IMR-90 (cell line): ENCODE results near the gene CSTB. TPM values are rescaled to one million over a fixed set of nuclear protein-coding genes. Genes with fewer than 3 reads are reported as not detected.

Source experiments
- ATAC-seq: fragments of 200-7000 bp; cut with Tn5 transposase; 2 replicates; pipeline ENCODE4 v1.9.1; 2020; ENCODE audit warnings: low read depth, mild to moderate bottlenecking, moderate library complexity
- BruUV-seq: library from RNA; stranded (reverse); fragments of 400-500 nt; replicated peaks from 2 replicates; lab custom pipeline; 2021; lab: Mats Ljungman, UMichigan
- CTCF ChIA-PET: fragments of 300-600 bp; formaldehyde crosslinking; extraction: SDS; loops from one replicate; lab custom pipeline; 2021; ENCODE audit warnings: antibody characterized with exemption; lab: Yijun Ruan, JAX
- POLR2A ChIA-PET: fragments of 300-600 bp; sonication (Branson Sonifier 250); formaldehyde crosslinking; loops from one replicate; lab custom pipeline; 2022; ENCODE audit warnings: antibody characterized with exemption; ENCODE audit not compliant: unreplicated experiment; lab: Charles Lee
- DNase-seq: peaks from one replicate; pipeline ENCODE4 v3.0.0; 2013
- H2AFZ ChIP-seq: replicated peaks from 2 replicates; pipeline ENCODE3; 2013; ENCODE audit warnings: low read length, mild to moderate bottlenecking; ENCODE audit not compliant: poor library complexity
- H2AK5ac ChIP-seq: 2 replicates; pipeline ENCODE4 v1.6.1; 2013; ENCODE audit warnings: low read depth, low read length, inconsistent platforms
- H2AK9ac ChIP-seq: replicated peaks from 2 replicates; pipeline ENCODE3; 2013; ENCODE audit warnings: mild to moderate bottlenecking, low read depth, low read length, moderate library complexity; ENCODE audit not compliant: poor library complexity
- H2BK120ac ChIP-seq: 2 replicates; pipeline ENCODE4 v1.6.1; 2013; ENCODE audit warnings: low read depth, low read length, inconsistent platforms
- H2BK15ac ChIP-seq: 3 replicates; pipeline ENCODE4 v1.6.1; 2013; ENCODE audit warnings: low read depth, low read length, inconsistent platforms
- H2BK20ac ChIP-seq: 2 replicates; pipeline ENCODE4 v1.6.1; 2013; ENCODE audit warnings: low read depth, mild to moderate bottlenecking, inconsistent platforms, low read length, moderate library complexity
- H2BK5ac ChIP-seq: 2 replicates; pipeline ENCODE4 v1.6.1; 2013; ENCODE audit warnings: mild to moderate bottlenecking, low read depth, low read length, inconsistent platforms; ENCODE audit not compliant: poor library complexity, severe bottlenecking
- H3K14ac ChIP-seq: replicated peaks from 2 replicates; pipeline ENCODE4 v1.6.1; 2013; ENCODE audit warnings: low read depth, low read length, inconsistent platforms
- H3K18ac ChIP-seq: 2 replicates; pipeline ENCODE4 v1.6.1; 2013; ENCODE audit warnings: low read depth, low read length, control low read depth
- H3K23ac ChIP-seq: 2 replicates; pipeline ENCODE4 v1.6.1; 2013; ENCODE audit warnings: low read depth, low read length, inconsistent platforms
- H3K27ac ChIP-seq: 2 replicates; pipeline ENCODE4 v1.5.1; 2013; ENCODE audit warnings: mild to moderate bottlenecking, control low read depth, low read length; ENCODE audit not compliant: insufficient read depth
- H3K27me3 ChIP-seq: 2 replicates; pipeline ENCODE4 v1.6.1; 2013; ENCODE audit warnings: low read length; ENCODE audit not compliant: control insufficient read depth, insufficient read depth
- H3K36me3 ChIP-seq: 2 replicates; pipeline ENCODE4 v1.6.1; 2013; ENCODE audit warnings: low read length, mixed read lengths; ENCODE audit not compliant: control insufficient read depth, insufficient read depth
- H3K4ac ChIP-seq: 2 replicates; pipeline ENCODE4 v1.6.1; 2013; ENCODE audit warnings: low read depth, low read length, inconsistent platforms
- H3K4me1 ChIP-seq: 2 replicates; pipeline ENCODE4 v1.6.1; 2013; ENCODE audit warnings: low read length, mixed read lengths; ENCODE audit not compliant: control insufficient read depth, insufficient read depth
- H3K4me2 ChIP-seq: 2 replicates; pipeline ENCODE4 v1.6.1; 2013; ENCODE audit warnings: low read depth, mild to moderate bottlenecking, control low read depth, low read length, moderate library complexity
- H3K4me3 ChIP-seq: 2 replicates; pipeline ENCODE4 v1.5.1; 2013; ENCODE audit warnings: low read depth, mild to moderate bottlenecking, control low read depth, low read length, moderate library complexity; ENCODE audit not compliant: insufficient read depth
- H3K56ac ChIP-seq: 2 replicates; pipeline ENCODE4 v1.6.1; 2013; ENCODE audit warnings: low read length, inconsistent platforms; ENCODE audit not compliant: insufficient read depth; ENCODE audit errors: extremely low read depth
- H3K79me1 ChIP-seq, 2 experiments: 2 replicates each; pipeline ENCODE4 v1.6.1; 2013; ENCODE audit warnings: low read length in 2 of 2, inconsistent platforms in 1 of 2, low read depth in 1 of 2
- H3K9ac ChIP-seq: 2 replicates; pipeline ENCODE4 v1.6.1; 2013; ENCODE audit warnings: low read depth, low read length, control low read depth
- H3K9me1 ChIP-seq: 2 replicates; pipeline ENCODE4 v1.6.1; 2013; ENCODE audit warnings: low read length, inconsistent platforms; ENCODE audit not compliant: insufficient read depth
- H3K9me3 ChIP-seq: 2 replicates; pipeline ENCODE4 v1.6.1; 2013; ENCODE audit warnings: low read length; ENCODE audit not compliant: control insufficient read depth, insufficient read depth
- H4K20me1 ChIP-seq: 2 replicates; pipeline ENCODE4 v1.6.1; 2013; ENCODE audit warnings: low read length, inconsistent platforms; ENCODE audit not compliant: insufficient read depth
- H4K5ac ChIP-seq: 2 replicates; pipeline ENCODE4 v1.6.1; 2013; ENCODE audit warnings: mild to moderate bottlenecking, low read depth, low read length, control low read depth
- H4K8ac ChIP-seq, 2 experiments: 2 replicates each; pipeline ENCODE4 v1.6.1; 2013; ENCODE audit warnings: low read depth in 2 of 2, low read length in 2 of 2, control low read depth in 1 of 2, inconsistent platforms in 1 of 2
- H4K91ac ChIP-seq: 2 replicates; pipeline ENCODE4 v1.6.1; 2013; ENCODE audit warnings: low read depth, low read length, inconsistent platforms; ENCODE audit not compliant: insufficient read depth
- CHD1 ChIP-seq: IDR thresholded peaks from 2 replicates; pipeline ENCODE4 v1.6.1; 2012; ENCODE audit warnings: low read depth, low read length, improper control_type of control experiment
- MXI1 ChIP-seq: IDR thresholded peaks from 2 replicates; pipeline ENCODE4 v1.6.1; 2012; ENCODE audit warnings: low read depth, mild to moderate bottlenecking, low read length, moderate library complexity, borderline replicate concordance
- RCOR1 ChIP-seq: IDR thresholded peaks from 2 replicates; pipeline ENCODE4 v1.6.1; 2012; ENCODE audit warnings: mild to moderate bottlenecking, low read length, improper control_type of control experiment; ENCODE audit not compliant: insufficient replicate concordance
- SMC3 ChIP-seq: fragments of 150-350 bp; IDR thresholded peaks from 2 replicates; pipeline ENCODE4 v1.6.1; 2016; ENCODE audit warnings: low read depth, mild to moderate bottlenecking, antibody characterized with exemption, low read length, moderate library complexity
- WGBS, 2 experiments: methylation state at CpG; one replicate each; pipeline versions ENCODE4 v1.1.5 to v1.1.7; 2013; ENCODE audit warnings: missing lambda C conversion rate in 2 of 2; ENCODE audit not compliant: insufficient read length in 1 of 2; ENCODE audit errors: extremely low coverage in 2 of 2; 5-methylcytosine and 5-hydroxymethylcytosine counted together
- dilution Hi-C: fragments of 300-500 bp; cut with HindIII; formaldehyde crosslinking; loops from one replicate; pipeline ENCODE4 v1.14.3; 2018; ENCODE audit warnings: low sequenced_read_pairs; ENCODE audit not compliant: unreplicated experiment
- in situ Hi-C: fragments of 300-500 bp; cut with MboI; formaldehyde crosslinking; loops from 3 replicates; pipeline ENCODE4 v1.14.3; 2019; ENCODE audit warnings: low sequenced_read_pairs, inconsistent platforms, mixed read lengths
- intact Hi-C: fragments of 100-400 bp; cut with micrococcal nuclease; formaldehyde crosslinking; loops from 2 replicates; pipeline ENCODE4 v1.10.0; 2022
- polyA plus RNA-seq, 3 experiments: library from polyadenylated mRNA; depleted of rRNA; stranded (reverse); fragments of >200 nt; gene quantifications; 2 replicates each; pipeline ENCODE4 v1.2.3, GENCODE V29; 2012; ENCODE audit warnings: low replicate concordance in 1 of 3
- total RNA-seq: library from RNA; depleted of rRNA; stranded (reverse); fragments of >200 nt; gene quantifications from 2 replicates; pipeline ENCODE4 v1.2.3, GENCODE V29; 2012
- TF ChIP-seq, protein P1 (sequence below): conservative IDR thresholded peaks from 2 replicates; pipeline ENCODE4 v1.5.1; 2012; ENCODE audit warnings: mild to moderate bottlenecking, low read depth, low read length, improper control_type of control experiment

Gene CSTB
- total and polyA plus RNA-seq, 2 of the 4 experiments (the other 2 are of a cell fraction), result 6.1 to 71.7 TPM

- peaks cover 25% of the 10 kb centered on the region for H4K20me1 ChIP-seq
- H3K9ac ChIP-seq, result no peak overlapping the region
- no peak overlapping the region for H2AFZ ChIP-seq
- POLR2A ChIA-PET, result no interaction called here
- no peak overlapping the region for H2BK20ac ChIP-seq
- peak overlapping the region; percentile 24; the same call in 1 of the 2 replicates for H2AK5ac ChIP-seq
- ATAC-seq (no peak), DNase-seq (no peak)
- H4K8ac ChIP-seq, result no peak overlapping the region
- H3K79me1 ChIP-seq, result peaks cover 8 to 34% of the 10 kb centered on the region in 2 experiments; a peak in 3 of 4 replicates
- H3K27ac ChIP-seq, result no peak overlapping the region
- BruUV-seq, result no TSS peak
- 98% methylated on average over 18 of the region's 28 CpGs; no CpG with 5 or more reads in 1 of the 2 experiments for WGBS, 2 experiments
- in situ Hi-C loops, result no loop called here
- no peak overlapping the region for H3K14ac ChIP-seq
- H3K56ac ChIP-seq, result no peak overlapping the region
- no peak overlapping the region for H2BK5ac ChIP-seq
- H3K4ac ChIP-seq, result no peak overlapping the region
- no peak overlapping the region for H2BK15ac ChIP-seq
- TF ChIP-seq SMC3 (no peak), RCOR1 (no peak), CHD1 (no peak), MXI1 (no peak)
- TF ChIP-seq, protein P1, sequence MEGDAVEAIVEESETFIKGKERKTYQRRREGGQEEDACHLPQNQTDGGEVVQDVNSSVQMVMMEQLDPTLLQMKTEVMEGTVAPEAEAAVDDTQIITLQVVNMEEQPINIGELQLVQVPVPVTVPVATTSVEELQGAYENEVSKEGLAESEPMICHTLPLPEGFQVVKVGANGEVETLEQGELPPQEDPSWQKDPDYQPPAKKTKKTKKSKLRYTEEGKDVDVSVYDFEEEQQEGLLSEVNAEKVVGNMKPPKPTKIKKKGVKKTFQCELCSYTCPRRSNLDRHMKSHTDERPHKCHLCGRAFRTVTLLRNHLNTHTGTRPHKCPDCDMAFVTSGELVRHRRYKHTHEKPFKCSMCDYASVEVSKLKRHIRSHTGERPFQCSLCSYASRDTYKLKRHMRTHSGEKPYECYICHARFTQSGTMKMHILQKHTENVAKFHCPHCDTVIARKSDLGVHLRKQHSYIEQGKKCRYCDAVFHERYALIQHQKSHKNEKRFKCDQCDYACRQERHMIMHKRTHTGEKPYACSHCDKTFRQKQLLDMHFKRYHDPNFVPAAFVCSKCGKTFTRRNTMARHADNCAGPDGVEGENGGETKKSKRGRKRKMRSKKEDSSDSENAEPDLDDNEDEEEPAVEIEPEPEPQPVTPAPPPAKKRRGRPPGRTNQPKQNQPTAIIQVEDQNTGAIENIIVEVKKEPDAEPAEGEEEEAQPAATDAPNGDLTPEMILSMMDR, result no peak
- CTCF ChIA-PET, result no interaction called here
- intact Hi-C loops, result no loop called here
- no peak overlapping the region for H3K18ac ChIP-seq
- no peaks in the 10 kb centered on the region for H3K27me3 ChIP-seq
- no peak overlapping the region for H2AK9ac ChIP-seq
- no peak overlapping the region for H2BK120ac ChIP-seq
- no peak overlapping the region for H3K4me3 ChIP-seq
- no peak overlapping the region for H4K91ac ChIP-seq
- no peak overlapping the region for H3K23ac ChIP-seq
- peaks cover 83% of the 10 kb centered on the region for H3K36me3 ChIP-seq
- H3K9me1 ChIP-seq, result peaks cover 11% of the 10 kb centered on the region
- H3K9me3 ChIP-seq, result no peaks in the 10 kb centered on the region
- H3K4me2 ChIP-seq, result no peak overlapping the region
- dilution Hi-C loops, result no loop called here
- no peak overlapping the region for H4K5ac ChIP-seq
- H3K4me1 ChIP-seq, result no peaks in the 10 kb centered on the region
Measured at GRCh38 chr21:43750339-43751033, 25.6 kb downstream of the CSTB start.
